GM23338 (cell line): Measurements from ENCODE around the gene SLC4A3. TPM values are rescaled to one million over a fixed set of nuclear protein-coding genes. Genes with fewer than 3 reads are reported as not detected.

Experiments used
- CREB1 ChIP-seq: fragments of 250-450 bp; sonication (Bioruptor Pico); IDR thresholded peaks from 2 replicates; pipeline ENCODE4 v1.5.0; 2020; ENCODE audit warnings: low read depth, mild to moderate bottlenecking, moderate library complexity
- CTCF ChIP-seq, 2 experiments: fragments of 200-600 bp in 1 of 2; sonication (generic) in 1 of 2; conservative IDR thresholded peaks; 2 replicates each; pipeline versions ENCODE4 v1.5.1 to v1.6.1; 2016 to 2017; ENCODE audit warnings: antibody characterized with exemption in 2 of 2, low read depth in 2 of 2, mild to moderate bottlenecking in 2 of 2, moderate library complexity in 1 of 2
- ETS1 ChIP-seq: IDR thresholded peaks from 2 replicates; pipeline ENCODE4 v1.6.1; 2016; ENCODE audit warnings: antibody characterized with exemption
- REST ChIP-seq: IDR thresholded peaks from one replicate; pipeline ENCODE4 v1.6.1; 2018; ENCODE audit warnings: antibody characterized with exemption; ENCODE audit not compliant: unreplicated experiment
- ZNF462 ChIP-seq: fragments of 250-450 bp; sonication (Bioruptor Pico); IDR thresholded peaks from 2 replicates; pipeline ENCODE4 v1.5.0; 2020; ENCODE audit warnings: mild to moderate bottlenecking, moderate library complexity
- polyA plus RNA-seq: library from polyadenylated mRNA; unstranded; fragments of >200 nt; fragmentation: Nextera tagmentation; extraction: Ambion mirVana; gene quantifications from 2 replicates; pipeline ENCODE4 v1.2.1, GENCODE V29; 2016
- total RNA-seq: library from RNA; depleted of rRNA; stranded (reverse); fragments of >200 nt; shearing (Covaris generic); gene quantifications from 2 replicates; pipeline ENCODE4 v1.2.3, GENCODE V29; 2014

Gene SLC4A3
- total and polyA plus RNA-seq, 2 experiments from 2014 or later = 3.6 to 6.8 TPM

GRCh38 chr2:219615894-219616293 lies 11.5 kb upstream of the SLC4A3 start (continued):
- TF ChIP-seq ZNF462 (CRISPR knock-in tag) = no peak
- TF ChIP-seq CTCF (conservative IDR thresholded peaks at IDR 0.05; ENCODE audit: low read depth in 2 of 2) = no peak
- TF ChIP-seq REST = no peak
- TF ChIP-seq CREB1 (CRISPR knock-in tag) = no peak
- no peak for TF ChIP-seq ETS1
